GM18867 (cell line): Measurements from ENCODE around the gene TBPL1.

Source experiments
- ATAC-seq: cut with Tn5 transposase; IDR thresholded peaks from one replicate; pipeline ENCODE4 v1.9.1; 2021; ENCODE audit warnings: mild to moderate bottlenecking, moderate library complexity; ENCODE audit not compliant: unreplicated experiment

TBPL1 gene

GRCh38 chr6:134034961-134035822 is 82.2 kb downstream of the TBPL1 start:
- ATAC-seq = peak; percentile 27

- ATAC-seq = peak; percentile 90
Observed at GRCh38 chr6:134035823-134036296, 82.8 kb downstream of the TBPL1 start.

- peak; percentile 43 for ATAC-seq
Observed at GRCh38 chr6:134039116-134039515, 86.1 kb downstream of the TBPL1 start.
